GM18870 (cell line): Measurements from ENCODE around the gene PAQR3.
A peak's percentile ranks its signal among the peaks of the same experiment; 100 is the strongest.

ENCODE experiments used
- ATAC-seq: cut with Tn5 transposase; IDR thresholded peaks from one replicate; pipeline ENCODE4 v1.9.1; 2021; ENCODE audit warnings: moderate library complexity; ENCODE audit not compliant: unreplicated experiment

Gene PAQR3

GRCh38 chr4:78863254-78863869, 75.9 kb downstream of the PAQR3 start:
- peak; percentile 55 for ATAC-seq

DNA sequence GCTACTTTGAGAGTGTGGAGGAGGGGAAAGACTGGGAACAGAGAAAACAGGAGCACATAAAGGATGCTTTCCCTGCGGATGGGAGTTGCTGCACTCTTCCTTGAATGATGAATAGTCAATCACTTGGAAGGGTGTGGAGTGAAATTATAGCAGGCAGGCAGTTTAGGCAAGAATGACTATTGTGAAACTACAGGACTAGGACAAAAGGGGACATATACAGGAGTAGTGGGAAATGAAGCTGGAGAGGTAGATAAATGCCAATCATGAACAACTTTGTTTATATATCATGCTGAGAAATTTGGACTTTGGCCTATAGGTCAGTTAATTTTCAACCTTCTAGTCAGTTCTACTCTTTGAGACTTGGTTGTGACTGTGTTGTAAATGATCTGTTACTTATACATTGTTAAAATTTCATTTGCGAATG, 76.9 kb downstream of the PAQR3 start:
- no peak for ATAC-seq
